Right lobe of liver (tissue), 6 donors: ENCODE data around the gene BCAP31. TPM values are rescaled to one million over a fixed set of nuclear protein-coding genes. Genes with fewer than 3 reads are reported as not detected.

Experiments used
- ATAC-seq, 4 donors: fragments of 200-7000 bp; cut with Tn5 transposase; one replicate each; pipeline ENCODE4 v1.9.1; 2020; ENCODE audit warnings: mild to moderate bottlenecking in 4 of 4, moderate library complexity in 4 of 4
- DNase-seq, 3 donors: peaks; one replicate each; pipeline ENCODE4 v3.0.0-alpha.2; 2020
- H3K27ac ChIP-seq, 3 donors: fragments of 200-600 bp; one replicate each; pipeline ENCODE4 v1.8.0; 2022
- H3K27me3 ChIP-seq, 2 donors: fragments of 200-600 bp; one replicate each; pipeline ENCODE4 v1.8.0; 2022
- H3K36me3 ChIP-seq, 4 donors: fragments of 200-600 bp; sonication (generic) in 1 of 4; one replicate each; pipeline versions ENCODE4 v1.5.1 to v1.8.0; 2017 to 2022; ENCODE audit warnings: control low read depth in 1 of 4
- H3K4me1 ChIP-seq, 4 donors: fragments of 200-600 bp; sonication (generic) in 1 of 4; one replicate each; pipeline versions ENCODE4 v1.5.1 to v1.8.0; 2017 to 2022; ENCODE audit warnings: control low read depth in 1 of 4
- H3K4me3 ChIP-seq, 3 donors: fragments of 200-600 bp; one replicate each; pipeline ENCODE4 v1.8.0; 2022
- H3K9me3 ChIP-seq, 4 donors: fragments of 200-600 bp; sonication (generic) in 1 of 4; one replicate each; pipeline versions ENCODE4 v1.5.1 to v1.8.0; 2017 to 2022; ENCODE audit warnings: control low read depth in 1 of 4
- POLR2A ChIP-seq: fragments of 450-650 bp; IDR thresholded peaks from one replicate; pipeline ENCODE4 v1.6.1; 2017; ENCODE audit warnings: antibody characterized with exemption, mild to moderate bottlenecking
- WGBS: methylation state at CpG from one replicate; pipeline ENCODE4 v1.1.6; 2018; ENCODE audit warnings: low coverage, low lambda C conversion rate; ENCODE audit not compliant: insufficient coverage; ENCODE audit errors: missing lambda C conversion rate; 5-methylcytosine and 5-hydroxymethylcytosine counted together
- intact Hi-C, 2 donors: fragments of 100-400 bp; cut with DNase I; formaldehyde crosslinking; loops; one replicate each; pipeline versions ENCODE4 v1.11.2 to v1.14.1; 2022
- total RNA-seq, 6 experiments: library from RNA; depleted of rRNA in 2 of 6; stranded (reverse); fragments of >200 nt in 2 of 6; fragmentation: NEBNext Ultra II Directional in 3 of 6; extraction: Animal tissue kit (Norgen Biotek cat#: 25700) in 3 of 6; gene quantifications; one replicate each; pipeline versions ENCODE4 v1.1.0 to v1.2.4, GENCODE V29; 2016 to 2023
- TF ChIP-seq, protein P1 (sequence below), 4 donors: fragments of 200-600 bp in 3 of 4; fragments of 450-650 bp in 1 of 4; IDR thresholded peaks; one replicate each; pipeline versions ENCODE4 v1.5.1 to v1.8.0; 2016 to 2022; ENCODE audit warnings: antibody characterized with exemption in 4 of 4, mild to moderate bottlenecking in 2 of 4
- donor health status: DM: no; HTN: yes; CAD: no.
- donor health status: DM: no; HTN: no; CAD: no.
- donor health status: DM: no; HTN: no; CAD: no.
- donor health status: DM: no; HTN: yes; CAD: no.
- donor health status: DM: no; HTN: yes; CAD: no.

Gene BCAP31
- total RNA-seq, 6 experiments from 2014 or later = 100 to 126 (median 107) TPM

DNA sequence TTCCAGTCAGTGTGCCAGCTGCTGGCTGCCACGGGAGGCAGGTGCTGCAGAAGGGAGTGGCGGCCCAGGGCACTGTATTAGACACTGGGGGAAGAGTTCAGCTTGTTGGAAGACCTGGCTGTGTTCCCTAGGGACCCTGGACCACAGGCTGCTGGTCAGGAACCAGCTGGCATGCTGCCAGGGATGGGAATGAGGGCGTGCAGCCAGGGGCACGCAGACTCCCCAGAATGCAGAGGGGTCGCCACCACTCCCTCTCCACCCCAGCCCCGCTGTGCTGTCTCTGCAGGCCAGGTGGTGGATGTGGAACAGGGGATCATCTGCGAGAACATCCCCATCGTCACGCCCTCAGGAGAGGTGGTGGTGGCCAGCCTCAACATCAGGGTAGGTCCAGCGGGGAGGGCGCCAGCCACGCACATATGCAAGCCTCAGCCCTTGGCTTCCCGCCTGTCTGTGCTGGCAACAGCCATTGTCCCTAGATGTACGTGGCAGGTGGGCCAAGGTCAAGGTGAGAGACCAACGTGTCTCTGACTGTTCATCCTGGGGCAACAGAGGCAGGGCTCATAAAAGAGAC lies 12.8 kb upstream of the BCAP31 start:
- no peak for ATAC-seq
- no peak overlapping the region for H3K27ac ChIP-seq
- peak in 1 of 3 donors; percentile 45 for DNase-seq

DNA sequence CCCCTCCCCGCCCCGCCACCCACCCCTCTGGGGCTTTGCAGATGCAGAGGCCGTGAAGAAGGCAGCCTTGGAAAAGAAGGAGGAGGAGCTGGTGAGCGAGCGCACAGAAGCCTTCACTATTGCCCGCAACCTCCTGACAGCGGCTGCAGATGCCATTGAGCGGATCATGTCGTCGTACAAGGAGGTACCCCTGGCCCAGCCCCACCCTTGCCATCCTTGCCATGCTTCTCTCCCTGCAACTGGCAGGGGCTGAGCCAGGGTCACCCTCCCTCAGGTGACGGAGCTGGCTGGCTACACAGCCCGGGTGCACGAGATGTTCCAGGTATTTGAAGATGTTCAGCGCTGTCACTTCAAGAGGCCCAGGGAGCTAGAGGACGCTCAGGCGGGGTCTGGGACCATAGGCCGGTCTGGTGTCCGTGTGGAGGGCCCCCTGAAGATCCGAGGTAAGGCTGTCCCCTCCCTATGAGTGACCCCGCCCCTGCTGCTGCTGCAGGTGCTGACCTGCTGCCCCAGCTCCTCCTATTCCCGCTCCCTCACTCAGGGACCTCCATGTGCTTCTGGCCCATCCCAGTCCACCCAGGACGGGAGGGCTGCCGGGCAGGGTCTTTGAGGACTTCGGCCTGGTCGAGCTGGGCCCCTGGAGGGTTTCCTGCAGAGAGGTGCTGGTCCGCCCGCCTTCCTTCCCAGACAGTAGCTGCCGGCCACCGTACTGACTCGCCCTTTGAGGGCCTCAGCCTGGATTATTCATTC lies 12.1 kb upstream of the BCAP31 start:
- 82% methylated on average over 12 of the region's 30 CpGs for WGBS
- DNase-seq (no peak), ATAC-seq (no peak)
- no peaks in the 10 kb centered on the region for H3K4me1 ChIP-seq
- H3K36me3 ChIP-seq = peaks cover 0 to 7% (median 0%) of the 10 kb centered on the region in 4 donors
- H3K27ac ChIP-seq = no peak overlapping the region
- no peaks in the 10 kb centered on the region for H3K27me3 ChIP-seq
- no peak overlapping the region for H3K4me3 ChIP-seq
- intact Hi-C loops = no loop called here
- no peaks in the 10 kb centered on the region for H3K9me3 ChIP-seq
- no peak for TF ChIP-seq POLR2A
- TF ChIP-seq, protein P1, sequence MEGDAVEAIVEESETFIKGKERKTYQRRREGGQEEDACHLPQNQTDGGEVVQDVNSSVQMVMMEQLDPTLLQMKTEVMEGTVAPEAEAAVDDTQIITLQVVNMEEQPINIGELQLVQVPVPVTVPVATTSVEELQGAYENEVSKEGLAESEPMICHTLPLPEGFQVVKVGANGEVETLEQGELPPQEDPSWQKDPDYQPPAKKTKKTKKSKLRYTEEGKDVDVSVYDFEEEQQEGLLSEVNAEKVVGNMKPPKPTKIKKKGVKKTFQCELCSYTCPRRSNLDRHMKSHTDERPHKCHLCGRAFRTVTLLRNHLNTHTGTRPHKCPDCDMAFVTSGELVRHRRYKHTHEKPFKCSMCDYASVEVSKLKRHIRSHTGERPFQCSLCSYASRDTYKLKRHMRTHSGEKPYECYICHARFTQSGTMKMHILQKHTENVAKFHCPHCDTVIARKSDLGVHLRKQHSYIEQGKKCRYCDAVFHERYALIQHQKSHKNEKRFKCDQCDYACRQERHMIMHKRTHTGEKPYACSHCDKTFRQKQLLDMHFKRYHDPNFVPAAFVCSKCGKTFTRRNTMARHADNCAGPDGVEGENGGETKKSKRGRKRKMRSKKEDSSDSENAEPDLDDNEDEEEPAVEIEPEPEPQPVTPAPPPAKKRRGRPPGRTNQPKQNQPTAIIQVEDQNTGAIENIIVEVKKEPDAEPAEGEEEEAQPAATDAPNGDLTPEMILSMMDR (IDR thresholded peaks at IDR 0.05) = no peak

More for the DNA sequence above, 12.8 kb upstream of the BCAP31 start:
- no peak overlapping the region for H3K4me3 ChIP-seq
- TF ChIP-seq, protein P1 (IDR thresholded peaks at IDR 0.05) = no peak
- TF ChIP-seq POLR2A = no peak
- H3K9me3 ChIP-seq = no peaks in the 10 kb centered on the region
- no CpG with 5 or more reads among the region's 15 CpGs for WGBS
- no peaks in the 10 kb centered on the region for H3K4me1 ChIP-seq
- intact Hi-C loops = no loop called here
- H3K36me3 ChIP-seq = peaks cover 0 to 7% (median 0%) of the 10 kb centered on the region in 4 donors
- no peaks in the 10 kb centered on the region for H3K27me3 ChIP-seq

DNA sequence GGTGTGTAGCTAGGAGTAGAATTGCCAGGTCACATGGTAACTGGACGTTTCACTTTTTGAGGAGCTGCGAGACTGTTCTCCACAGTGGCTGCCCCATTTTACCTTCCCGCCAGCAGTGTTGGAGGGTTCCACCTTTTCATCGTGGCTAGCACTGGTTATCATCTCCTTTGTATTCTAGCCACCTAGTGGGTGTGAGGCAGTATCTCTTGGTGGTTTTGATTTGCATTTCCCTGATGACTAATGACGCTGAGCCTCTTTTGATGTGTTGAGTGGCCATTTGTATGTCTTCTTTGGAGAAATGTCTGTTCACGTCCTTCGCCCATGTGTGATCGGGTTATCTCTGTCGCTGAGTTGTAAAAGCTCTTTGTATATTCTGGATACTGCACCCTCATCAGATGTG lies 11.1 kb upstream of the BCAP31 start:
- Histone ChIP-seq H3K27ac (no peak overlapping the region), H3K4me3 (no peak overlapping the region), H3K36me3 (peaks cover 0 to 7% (median 0%) of the 10 kb centered on the region in 4 donors), H3K4me1 (no peaks in the 10 kb centered on the region), H3K27me3 (no peaks in the 10 kb centered on the region), H3K9me3 (no peaks in the 10 kb centered on the region)
- intact Hi-C loops = no loop called here
- TF ChIP-seq POLR2A = no peak
- TF ChIP-seq, protein P1 (IDR thresholded peaks at IDR 0.05) = no peak
- WGBS = 78% methylated on average over 8 of the region's 9 CpGs
- ATAC-seq (no peak), DNase-seq (no peak)

DNA sequence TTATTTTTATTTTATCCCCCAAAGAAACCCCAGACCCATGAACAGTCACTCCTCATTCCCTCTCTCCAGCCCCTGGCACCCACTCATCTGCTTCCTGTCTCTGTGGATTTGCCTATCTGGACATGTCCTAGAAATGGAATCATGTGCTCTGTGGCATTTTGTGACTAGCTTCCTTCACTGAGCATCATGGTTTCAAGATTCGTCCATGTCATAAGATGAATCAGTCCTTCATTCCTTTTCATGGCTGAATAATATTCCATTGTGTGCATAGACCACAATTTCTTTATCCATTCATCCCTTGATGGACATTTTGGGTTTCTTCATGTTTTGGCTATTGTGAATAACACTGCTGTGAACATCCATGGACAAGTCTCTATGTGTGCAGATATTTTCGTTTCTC lies 10.7 kb upstream of the BCAP31 start:
- DNase-seq = no peak
- no peaks in the 10 kb centered on the region for H3K27me3 ChIP-seq
- H3K27ac ChIP-seq = no peak overlapping the region
- no peak overlapping the region for H3K4me3 ChIP-seq
- no peaks in the 10 kb centered on the region for H3K9me3 ChIP-seq
- TF ChIP-seq POLR2A = no peak
- TF ChIP-seq, protein P1 (IDR thresholded peaks at IDR 0.05) = no peak
- H3K36me3 ChIP-seq = peaks cover 0 to 7% (median 0%) of the 10 kb centered on the region in 4 donors
- WGBS = 72% methylated on average over 2 of the region's 2 CpGs
- intact Hi-C loops = no loop called here
- H3K4me1 ChIP-seq = no peaks in the 10 kb centered on the region
- no peak for ATAC-seq
